SK-N-SH treated with all-trans-retinoic acid at 6 μM for 48 hours (cell line): Measurements from ENCODE around the gene SERTAD2.

Experiments used
- ATAC-seq: fragments of 200-7000 bp; cut with Tn5 transposase; 3 replicates; pipeline ENCODE4 v1.9.1; 2020; ENCODE audit warnings: mild to moderate bottlenecking, moderate library complexity
- CSDC2 ChIP-seq: fragments of 250-450 bp; sonication (Bioruptor Pico); IDR thresholded peaks from 2 replicates; pipeline ENCODE4 v1.5.0; 2020; ENCODE audit warnings: mild to moderate bottlenecking, moderate library complexity
- ISL1 ChIP-seq: fragments of 250-450 bp; sonication (Bioruptor Pico); IDR thresholded peaks from 2 replicates; pipeline ENCODE4 v2.1.2; 2022; ENCODE audit warnings: mild to moderate bottlenecking, moderate library complexity
- PPARA ChIP-seq: fragments of 250-450 bp; sonication (Bioruptor Pico); IDR thresholded peaks from 2 replicates; pipeline ENCODE4 v1.5.0; 2020; ENCODE audit warnings: mild to moderate bottlenecking, borderline replicate concordance
- SNAI2 ChIP-seq: fragments of 250-450 bp; sonication (Bioruptor Pico); IDR thresholded peaks from 2 replicates; pipeline ENCODE4 v1.5.0; 2020; ENCODE audit warnings: mild to moderate bottlenecking, moderate library complexity
- TCF4 ChIP-seq: fragments of 250-450 bp; sonication (Bioruptor Pico); IDR thresholded peaks from 2 replicates; pipeline ENCODE4 v1.8.0; 2021; ENCODE audit warnings: mild to moderate bottlenecking, moderate library complexity, borderline replicate concordance
- ZFP30 ChIP-seq: fragments of 450-650 bp; formaldehyde crosslinking; IDR thresholded peaks from 2 replicates; pipeline ENCODE4 v1.5.0; 2022; ENCODE audit warnings: mild to moderate bottlenecking, moderate library complexity
- ZNF565 ChIP-seq: fragments of 450-650 bp; formaldehyde crosslinking; conservative IDR thresholded peaks from 2 replicates; pipeline ENCODE4 v1.5.0; 2020; ENCODE audit warnings: low read depth, mild to moderate bottlenecking, moderate library complexity
- TF ChIP-seq, protein P1 (sequence below): fragments of 250-450 bp; sonication (Bioruptor Pico); IDR thresholded peaks from 2 replicates; pipeline ENCODE4 v1.8.0; 2020; ENCODE audit warnings: mild to moderate bottlenecking, moderate library complexity, borderline replicate concordance
- TF ChIP-seq, protein P2 (sequence below): fragments of 250-450 bp; sonication (Bioruptor Pico); IDR thresholded peaks from 2 replicates; pipeline ENCODE4 v1.8.0; 2021; ENCODE audit warnings: low read depth, mild to moderate bottlenecking, moderate library complexity, borderline replicate concordance
- TF ChIP-seq, protein P3 (sequence below): fragments of 250-450 bp; sonication (Bioruptor Pico); IDR thresholded peaks from 2 replicates; pipeline ENCODE4 v1.5.0; 2020; ENCODE audit warnings: mild to moderate bottlenecking, moderate library complexity
- TF ChIP-seq, protein P4 (sequence below): fragments of 250-450 bp; sonication (Bioruptor Pico); IDR thresholded peaks from 2 replicates; pipeline ENCODE4 v1.5.1; 2021; ENCODE audit warnings: mild to moderate bottlenecking, moderate library complexity

SERTAD2 gene, protein sequence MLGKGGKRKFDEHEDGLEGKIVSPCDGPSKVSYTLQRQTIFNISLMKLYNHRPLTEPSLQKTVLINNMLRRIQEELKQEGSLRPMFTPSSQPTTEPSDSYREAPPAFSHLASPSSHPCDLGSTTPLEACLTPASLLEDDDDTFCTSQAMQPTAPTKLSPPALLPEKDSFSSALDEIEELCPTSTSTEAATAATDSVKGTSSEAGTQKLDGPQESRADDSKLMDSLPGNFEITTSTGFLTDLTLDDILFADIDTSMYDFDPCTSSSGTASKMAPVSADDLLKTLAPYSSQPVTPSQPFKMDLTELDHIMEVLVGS

DNA sequence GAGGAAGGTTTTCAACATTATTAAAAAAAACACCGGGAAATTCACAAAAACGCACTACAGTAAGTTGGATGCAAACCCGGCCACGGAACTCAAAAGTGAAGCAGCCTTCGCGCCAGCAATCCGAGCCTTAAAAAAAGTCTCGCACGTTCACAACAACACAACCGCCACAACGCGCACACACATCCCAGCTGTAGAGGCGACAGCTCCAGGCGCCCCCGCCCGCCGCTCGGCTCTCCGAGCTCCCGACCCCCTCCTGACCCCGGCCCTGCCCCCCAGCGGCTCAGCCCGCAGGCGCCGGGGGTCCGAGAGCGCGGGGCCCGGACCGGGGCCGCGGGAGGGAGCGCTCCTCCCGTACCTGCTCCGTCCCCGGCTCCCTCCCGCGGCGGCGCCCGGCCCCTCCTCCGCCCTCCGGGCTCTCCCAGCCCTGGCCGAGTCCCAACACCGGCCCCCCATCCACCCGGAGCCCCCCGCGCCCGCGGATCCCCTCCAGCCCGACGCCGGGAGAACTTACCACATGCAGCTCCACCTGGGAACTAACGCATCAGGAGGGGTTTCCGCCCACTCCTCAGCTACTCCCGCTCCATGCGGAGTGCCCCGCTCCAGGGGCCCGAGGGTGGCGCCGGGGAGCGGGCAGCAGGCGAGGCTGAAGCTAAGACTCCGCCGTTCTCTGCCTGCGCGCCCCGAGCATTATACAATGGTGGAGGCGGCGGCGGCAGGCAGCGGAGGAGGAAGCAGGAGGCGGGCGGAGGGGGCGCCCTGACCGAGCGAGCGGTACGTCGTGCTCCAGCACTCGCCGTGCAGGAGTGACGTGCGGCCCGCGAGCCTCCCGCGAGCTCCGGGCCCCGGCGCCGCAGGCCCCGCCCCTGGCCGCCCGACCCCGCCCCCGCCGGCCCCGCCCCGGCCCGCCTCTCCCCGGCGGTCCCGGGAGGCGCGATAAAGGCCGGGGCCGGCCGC, at the start of gene SERTAD2:
Gene SERTAD2 (minus strand): TSS at position 805 of the 954 bp plus-strand sequence. CDS start 17,042 bp downstream, outside the sequence.
- peak; percentile 86 for ATAC-seq
- TF ChIP-seq, protein P1, sequence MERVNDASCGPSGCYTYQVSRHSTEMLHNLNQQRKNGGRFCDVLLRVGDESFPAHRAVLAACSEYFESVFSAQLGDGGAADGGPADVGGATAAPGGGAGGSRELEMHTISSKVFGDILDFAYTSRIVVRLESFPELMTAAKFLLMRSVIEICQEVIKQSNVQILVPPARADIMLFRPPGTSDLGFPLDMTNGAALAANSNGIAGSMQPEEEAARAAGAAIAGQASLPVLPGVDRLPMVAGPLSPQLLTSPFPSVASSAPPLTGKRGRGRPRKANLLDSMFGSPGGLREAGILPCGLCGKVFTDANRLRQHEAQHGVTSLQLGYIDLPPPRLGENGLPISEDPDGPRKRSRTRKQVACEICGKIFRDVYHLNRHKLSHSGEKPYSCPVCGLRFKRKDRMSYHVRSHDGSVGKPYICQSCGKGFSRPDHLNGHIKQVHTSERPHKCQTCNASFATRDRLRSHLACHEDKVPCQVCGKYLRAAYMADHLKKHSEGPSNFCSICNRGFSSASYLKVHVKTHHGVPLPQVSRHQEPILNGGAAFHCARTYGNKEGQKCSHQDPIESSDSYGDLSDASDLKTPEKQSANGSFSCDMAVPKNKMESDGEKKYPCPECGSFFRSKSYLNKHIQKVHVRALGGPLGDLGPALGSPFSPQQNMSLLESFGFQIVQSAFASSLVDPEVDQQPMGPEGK, result 0 out of 2 replicates have a peak, but pooled peaks have one; percentile 28
- TF ChIP-seq, protein P2, sequence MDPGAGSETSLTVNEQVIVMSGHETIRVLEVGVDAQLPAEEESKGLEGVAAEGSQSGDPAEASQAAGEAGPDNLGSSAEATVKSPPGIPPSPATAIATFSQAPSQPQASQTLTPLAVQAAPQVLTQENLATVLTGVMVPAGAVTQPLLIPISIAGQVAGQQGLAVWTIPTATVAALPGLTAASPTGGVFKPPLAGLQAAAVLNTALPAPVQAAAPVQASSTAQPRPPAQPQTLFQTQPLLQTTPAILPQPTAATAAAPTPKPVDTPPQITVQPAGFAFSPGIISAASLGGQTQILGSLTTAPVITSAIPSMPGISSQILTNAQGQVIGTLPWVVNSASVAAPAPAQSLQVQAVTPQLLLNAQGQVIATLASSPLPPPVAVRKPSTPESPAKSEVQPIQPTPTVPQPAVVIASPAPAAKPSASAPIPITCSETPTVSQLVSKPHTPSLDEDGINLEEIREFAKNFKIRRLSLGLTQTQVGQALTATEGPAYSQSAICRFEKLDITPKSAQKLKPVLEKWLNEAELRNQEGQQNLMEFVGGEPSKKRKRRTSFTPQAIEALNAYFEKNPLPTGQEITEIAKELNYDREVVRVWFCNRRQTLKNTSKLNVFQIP (CRISPR knock-in tag), result no peak
- no peak for TF ChIP-seq ZNF565 (CRISPR knock-in tag)

DNA sequence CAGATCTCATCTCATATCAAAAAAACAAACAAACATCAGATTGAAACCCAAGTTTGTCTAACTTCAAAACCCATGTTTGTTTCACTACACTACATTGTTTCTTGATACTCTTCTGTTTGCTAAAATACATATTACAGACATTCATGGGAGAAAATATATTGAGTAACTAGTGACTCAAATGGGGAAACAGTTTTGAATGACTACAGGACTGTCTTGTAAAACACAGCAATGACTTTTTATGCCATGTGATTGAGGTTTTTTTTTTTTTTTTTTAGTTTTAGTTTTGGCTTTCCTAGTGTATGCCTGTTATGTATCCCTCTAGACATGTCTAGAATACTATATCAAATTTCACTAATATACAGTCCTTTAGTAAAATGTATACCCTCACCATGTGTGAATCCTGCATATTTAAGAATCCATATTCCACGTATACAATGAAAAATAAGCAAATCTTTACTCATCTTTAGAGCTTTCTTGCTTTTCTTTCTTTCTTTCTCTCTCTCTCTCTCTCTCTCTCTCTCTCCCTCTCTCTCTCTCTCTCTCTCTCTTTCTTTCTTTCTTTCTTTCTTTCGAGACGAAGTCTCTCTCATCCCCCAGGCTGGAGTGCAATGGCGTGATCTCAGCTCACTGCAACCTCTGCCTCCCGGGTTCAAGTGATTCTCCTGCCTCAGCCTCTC, 46.6 kb upstream of the SERTAD2 start:
- no peak for ATAC-seq
- no peak for TF ChIP-seq SNAI2
- TF ChIP-seq PPARA (CRISPR knock-in tag), result no peak
- TF ChIP-seq, protein P2 (CRISPR knock-in tag), result no peak
- no peak for TF ChIP-seq TCF4 (CRISPR knock-in tag)
- TF ChIP-seq, protein P3, sequence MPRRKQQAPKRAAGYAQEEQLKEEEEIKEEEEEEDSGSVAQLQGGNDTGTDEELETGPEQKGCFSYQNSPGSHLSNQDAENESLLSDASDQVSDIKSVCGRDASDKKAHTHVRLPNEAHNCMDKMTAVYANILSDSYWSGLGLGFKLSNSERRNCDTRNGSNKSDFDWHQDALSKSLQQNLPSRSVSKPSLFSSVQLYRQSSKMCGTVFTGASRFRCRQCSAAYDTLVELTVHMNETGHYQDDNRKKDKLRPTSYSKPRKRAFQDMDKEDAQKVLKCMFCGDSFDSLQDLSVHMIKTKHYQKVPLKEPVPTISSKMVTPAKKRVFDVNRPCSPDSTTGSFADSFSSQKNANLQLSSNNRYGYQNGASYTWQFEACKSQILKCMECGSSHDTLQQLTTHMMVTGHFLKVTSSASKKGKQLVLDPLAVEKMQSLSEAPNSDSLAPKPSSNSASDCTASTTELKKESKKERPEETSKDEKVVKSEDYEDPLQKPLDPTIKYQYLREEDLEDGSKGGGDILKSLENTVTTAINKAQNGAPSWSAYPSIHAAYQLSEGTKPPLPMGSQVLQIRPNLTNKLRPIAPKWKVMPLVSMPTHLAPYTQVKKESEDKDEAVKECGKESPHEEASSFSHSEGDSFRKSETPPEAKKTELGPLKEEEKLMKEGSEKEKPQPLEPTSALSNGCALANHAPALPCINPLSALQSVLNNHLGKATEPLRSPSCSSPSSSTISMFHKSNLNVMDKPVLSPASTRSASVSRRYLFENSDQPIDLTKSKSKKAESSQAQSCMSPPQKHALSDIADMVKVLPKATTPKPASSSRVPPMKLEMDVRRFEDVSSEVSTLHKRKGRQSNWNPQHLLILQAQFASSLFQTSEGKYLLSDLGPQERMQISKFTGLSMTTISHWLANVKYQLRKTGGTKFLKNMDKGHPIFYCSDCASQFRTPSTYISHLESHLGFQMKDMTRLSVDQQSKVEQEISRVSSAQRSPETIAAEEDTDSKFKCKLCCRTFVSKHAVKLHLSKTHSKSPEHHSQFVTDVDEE (CRISPR knock-in tag), result no peak
- no peak for TF ChIP-seq ISL1 (CRISPR knock-in tag)
- TF ChIP-seq, protein P1, result no peak
- no peak for TF ChIP-seq CSDC2 (CRISPR knock-in tag)
- TF ChIP-seq ZFP30, result no peak

DNA sequence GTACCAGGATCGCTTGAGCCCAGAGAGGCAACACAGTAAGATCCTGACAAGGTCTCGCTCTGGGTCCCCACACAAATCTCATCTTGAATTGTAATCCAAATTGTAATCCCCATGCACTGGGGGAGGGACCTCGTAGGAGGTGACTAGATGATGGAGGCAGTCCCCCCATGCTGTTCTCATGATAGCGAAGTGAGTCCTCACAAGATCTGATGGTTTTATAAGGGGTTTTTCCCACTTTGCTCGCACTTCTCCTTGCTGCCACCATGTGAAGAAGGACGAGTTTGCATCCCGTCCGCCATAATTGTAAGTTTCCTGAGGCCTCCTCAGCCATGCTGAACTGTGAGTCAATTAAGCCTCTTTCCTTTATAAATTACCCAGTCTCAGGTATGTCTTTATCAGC, 46.0 kb upstream of the SERTAD2 start:
- ATAC-seq, result no peak
- no peak for TF ChIP-seq ZNF565 (CRISPR knock-in tag)
- TF ChIP-seq, protein P4, sequence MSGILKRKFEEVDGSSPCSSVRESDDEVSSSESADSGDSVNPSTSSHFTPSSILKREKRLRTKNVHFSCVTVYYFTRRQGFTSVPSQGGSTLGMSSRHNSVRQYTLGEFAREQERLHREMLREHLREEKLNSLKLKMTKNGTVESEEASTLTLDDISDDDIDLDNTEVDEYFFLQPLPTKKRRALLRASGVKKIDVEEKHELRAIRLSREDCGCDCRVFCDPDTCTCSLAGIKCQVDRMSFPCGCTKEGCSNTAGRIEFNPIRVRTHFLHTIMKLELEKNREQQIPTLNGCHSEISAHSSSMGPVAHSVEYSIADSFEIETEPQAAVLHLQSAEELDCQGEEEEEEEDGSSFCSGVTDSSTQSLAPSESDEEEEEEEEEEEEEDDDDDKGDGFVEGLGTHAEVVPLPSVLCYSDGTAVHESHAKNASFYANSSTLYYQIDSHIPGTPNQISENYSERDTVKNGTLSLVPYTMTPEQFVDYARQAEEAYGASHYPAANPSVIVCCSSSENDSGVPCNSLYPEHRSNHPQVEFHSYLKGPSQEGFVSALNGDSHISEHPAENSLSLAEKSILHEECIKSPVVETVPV (CRISPR knock-in tag), result no peak
- no peak for TF ChIP-seq PPARA (CRISPR knock-in tag)
- no peak for TF ChIP-seq TCF4 (CRISPR knock-in tag)
